Cardiac fibroblast (primary cell): ENCODE results near the gene IQCE.

Experiments
- DNase-seq, 2 donors: peaks; one replicate each; pipeline versions ENCODE4 v3.0.0 to v3.0.0-alpha.2; 2010; ENCODE audit warnings: low read depth in 2 of 2
- H3K4me3 ChIP-seq, 2 donors: replicated peaks in 1 of 2; 1 replicate in 1 of 2; 2 replicates in 1 of 2; pipeline ENCODE4 v1.5.1; 2011; ENCODE audit warnings: low read depth in 2 of 2, low read length in 2 of 2, mild to moderate bottlenecking in 2 of 2, moderate library complexity in 1 of 2
- TF ChIP-seq, protein P1 (sequence below): IDR thresholded peaks from one replicate; pipeline ENCODE4 v1.5.1; 2011; ENCODE audit warnings: low read depth, mild to moderate bottlenecking, low read length, inconsistent platforms

The IQCE gene

DNA sequence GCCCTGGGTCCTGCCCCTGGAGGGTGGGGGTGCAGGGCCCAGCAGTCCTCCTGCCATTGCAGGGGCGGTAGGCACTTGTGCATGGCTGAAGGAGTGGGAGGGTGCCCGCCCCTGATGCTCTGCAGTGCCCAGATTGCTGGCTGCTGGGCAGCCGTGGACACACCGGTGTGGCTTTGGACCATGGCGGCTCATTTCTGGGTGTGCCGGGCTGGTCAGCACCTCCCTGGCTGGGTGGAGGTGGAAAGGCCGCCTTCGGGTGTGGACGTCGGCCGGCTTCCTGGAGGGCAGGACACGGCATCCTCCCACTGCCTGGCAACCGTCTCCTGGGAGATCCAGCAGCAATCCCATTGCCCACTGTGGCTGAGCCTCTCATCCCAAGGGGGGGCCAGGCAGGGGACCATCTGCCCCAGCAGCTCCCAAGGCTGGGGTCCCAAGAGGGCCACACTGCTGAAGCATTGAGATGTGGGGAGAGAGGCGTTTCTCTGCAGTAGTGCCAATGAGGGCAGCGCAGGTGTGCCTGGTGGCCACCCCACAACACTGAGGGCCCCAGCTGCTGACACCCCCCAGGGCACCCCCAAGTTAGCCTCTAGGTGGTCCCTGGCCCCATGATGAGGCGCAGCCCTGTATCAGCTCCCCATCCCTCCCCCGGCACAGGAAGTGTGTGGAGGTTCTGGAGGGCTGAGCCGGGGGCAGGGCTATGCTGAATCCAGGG is 85.9 kb downstream of the IQCE start:
- no peak for DNase-seq
- TF ChIP-seq, protein P1, sequence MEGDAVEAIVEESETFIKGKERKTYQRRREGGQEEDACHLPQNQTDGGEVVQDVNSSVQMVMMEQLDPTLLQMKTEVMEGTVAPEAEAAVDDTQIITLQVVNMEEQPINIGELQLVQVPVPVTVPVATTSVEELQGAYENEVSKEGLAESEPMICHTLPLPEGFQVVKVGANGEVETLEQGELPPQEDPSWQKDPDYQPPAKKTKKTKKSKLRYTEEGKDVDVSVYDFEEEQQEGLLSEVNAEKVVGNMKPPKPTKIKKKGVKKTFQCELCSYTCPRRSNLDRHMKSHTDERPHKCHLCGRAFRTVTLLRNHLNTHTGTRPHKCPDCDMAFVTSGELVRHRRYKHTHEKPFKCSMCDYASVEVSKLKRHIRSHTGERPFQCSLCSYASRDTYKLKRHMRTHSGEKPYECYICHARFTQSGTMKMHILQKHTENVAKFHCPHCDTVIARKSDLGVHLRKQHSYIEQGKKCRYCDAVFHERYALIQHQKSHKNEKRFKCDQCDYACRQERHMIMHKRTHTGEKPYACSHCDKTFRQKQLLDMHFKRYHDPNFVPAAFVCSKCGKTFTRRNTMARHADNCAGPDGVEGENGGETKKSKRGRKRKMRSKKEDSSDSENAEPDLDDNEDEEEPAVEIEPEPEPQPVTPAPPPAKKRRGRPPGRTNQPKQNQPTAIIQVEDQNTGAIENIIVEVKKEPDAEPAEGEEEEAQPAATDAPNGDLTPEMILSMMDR = no peak
- H3K4me3 ChIP-seq = no peak overlapping the region

DNA sequence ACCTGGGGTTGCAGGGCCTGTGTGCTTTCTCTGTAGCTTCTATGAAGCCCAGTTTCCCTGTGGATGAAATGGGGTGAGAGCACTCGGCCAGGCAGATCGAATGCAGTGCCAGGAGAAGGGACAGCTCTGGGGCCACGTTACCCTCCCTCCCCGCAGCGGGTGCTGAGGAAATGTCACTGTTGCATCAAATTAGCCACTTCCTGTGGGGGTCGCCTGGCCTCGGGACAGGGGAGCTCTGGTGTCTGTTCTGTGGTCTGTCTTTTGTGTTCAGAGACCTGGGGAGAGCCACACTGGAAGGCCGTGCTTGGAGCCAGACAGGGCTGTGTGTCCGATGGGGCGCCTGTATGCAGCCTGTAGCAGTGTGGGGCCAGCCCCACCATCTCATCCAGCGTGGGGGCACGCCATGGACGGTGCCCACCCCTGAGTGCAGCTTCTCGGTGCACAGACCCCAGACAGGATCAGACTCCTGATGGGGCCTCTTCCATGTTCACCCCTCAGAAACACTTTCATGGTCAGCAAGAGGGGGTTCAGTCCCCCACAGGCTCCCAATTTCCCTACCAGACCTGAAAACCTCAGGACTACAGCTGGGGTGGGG is 86.6 kb downstream of the IQCE start:
- H3K4me3 ChIP-seq = no peak overlapping the region
- no peak for DNase-seq
- TF ChIP-seq, protein P1 = no peak

- DNase-seq = no peak
- TF ChIP-seq, protein P1 = no peak
- no peak overlapping the region for H3K4me3 ChIP-seq
Measured at GRCh38 chr7:2646336-2646679, 87.5 kb downstream of the IQCE start.

GRCh38 chr7:2646680-2647571 is 88.1 kb downstream of the IQCE start:
- TF ChIP-seq, protein P1 = no peak
- no peak for DNase-seq
- H3K4me3 ChIP-seq = no peak overlapping the region

GRCh38 chr7:2647594-2648172 is 88.9 kb downstream of the IQCE start:
- TF ChIP-seq, protein P1 = no peak
- no peak for DNase-seq
- H3K4me3 ChIP-seq = no peak overlapping the region

DNA sequence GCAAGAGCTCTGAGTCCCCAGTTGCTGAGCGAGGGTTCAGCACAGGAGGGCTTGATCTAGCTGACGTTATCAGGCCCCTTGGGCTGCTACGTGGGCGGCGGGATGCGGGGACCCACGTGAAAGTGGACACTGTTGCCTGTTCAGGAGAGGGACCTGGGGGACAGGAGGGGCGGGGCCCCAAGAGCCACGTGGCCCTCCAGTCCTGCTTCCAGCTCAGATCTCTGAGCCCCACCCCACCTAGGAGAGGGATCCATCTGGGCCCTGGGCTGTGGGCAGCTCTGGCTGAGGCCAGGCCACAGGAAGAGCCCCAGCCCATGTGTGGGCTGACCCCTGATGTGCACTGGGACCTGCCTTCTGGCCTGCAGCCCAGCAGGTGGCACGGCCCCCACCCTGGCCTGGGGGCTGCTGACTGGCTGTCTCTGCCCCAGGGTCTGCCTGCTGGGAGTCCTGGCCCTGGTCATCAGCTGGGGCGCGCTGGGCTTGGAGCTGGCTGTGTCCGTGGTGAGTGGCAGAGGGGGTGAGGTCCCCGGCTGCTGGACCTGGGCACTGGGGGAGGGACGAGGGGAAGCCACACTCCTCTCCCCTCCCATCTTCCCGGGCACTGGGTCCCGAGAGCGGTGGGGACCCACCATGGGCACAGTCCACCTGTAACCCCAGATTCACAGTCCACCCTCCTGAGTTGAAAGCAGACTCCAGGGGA is 90.5 kb downstream of the IQCE start:
- no peak for DNase-seq
- TF ChIP-seq, protein P1 = no peak
- H3K4me3 ChIP-seq = no peak overlapping the region
